ENCODE results near the gene PCNT. TPM values are rescaled to one million over a fixed set of nuclear protein-coding genes. Genes with fewer than 3 reads are reported as not detected.
A peak's percentile ranks its signal among the peaks of the same experiment; 100 is the strongest.

The PCNT gene
- total and polyA plus RNA-seq, 2 of the 8 experiments (the other 6 are each of a cell fraction or from before 2014, with no cell fraction given), result 9.9 to 45.1 TPM

GRCh38 chr21:46394595-46395104, 70.7 kb downstream of the PCNT start:
- Histone ChIP-seq H2BK15ac (ENCODE audit: low read length) (no peak overlapping the region), H3K23me2 (ENCODE audit: low read depth, low read length) (no peaks in the 10 kb centered on the region), H2BK20ac (ENCODE audit: low read length) (no peak overlapping the region), H3K27ac (ENCODE audit: low read depth, low read length) (no peak overlapping the region), H3K14ac (ENCODE audit: insufficient read length) (no peak overlapping the region), H3K9ac (replicated peaks in 1 of 4; ENCODE audit: extremely low read depth in 1 of 4, low read depth in 3 of 4, low read length in 3 of 4) (no peak overlapping the region), H3K36me3 (ENCODE audit: control insufficient read depth in 2 of 4, insufficient read depth in 4 of 4, low read length in 3 of 4) (peaks cover 6 to 23% (median 13%) of the 10 kb centered on the region in 4 experiments; a peak in 7 of 8 replicates), H2AFZ (ENCODE audit: low read length) (no peak overlapping the region), H3K4me1 (replicated peaks in 1 of 4; ENCODE audit: control insufficient read depth in 3 of 4, insufficient read depth in 4 of 4, low read length in 3 of 4) (no peaks in the 10 kb centered on the region), H3K4ac (replicated peaks; ENCODE audit: insufficient read length, low read depth, low read length) (no peak overlapping the region), H4K5ac (ENCODE audit: insufficient read length, low read depth, low read length) (no peak overlapping the region), H4K8ac (ENCODE audit: extremely low read depth, insufficient read depth, low read length) (no peak overlapping the region), H3K18ac (ENCODE audit: extremely low read depth, low read length) (no peak overlapping the region), H2BK5ac (ENCODE audit: low read depth, low read length) (0 out of 2 replicates have a peak overlapping the region, but pooled peaks have one; percentile 55), H3K79me2 (ENCODE audit: control insufficient read depth in 1 of 2, insufficient read depth in 2 of 2, low read length in 2 of 2) (no peaks in the 10 kb centered on the region), H3K9me3 (ENCODE audit: insufficient read depth in 2 of 2, low read depth in 1 of 2, low read length in 1 of 2) (no peaks in the 10 kb centered on the region), H2BK12ac (ENCODE audit: low read depth, low read length) (no peak overlapping the region), H3K79me1 (ENCODE audit: low read depth, low read length) (no peaks in the 10 kb centered on the region; the same call in 1 of the 2 replicates), H3K56ac (replicated peaks; ENCODE audit: insufficient read length, low read depth, low read length) (no peak overlapping the region), H4K20me1 (replicated peaks in 1 of 2; ENCODE audit: control insufficient read depth in 1 of 2, insufficient read depth in 2 of 2, low read length in 2 of 2) (peaks cover 0 to 3% of the 10 kb centered on the region in 2 experiments), H3K23ac (ENCODE audit: insufficient read length) (no peak overlapping the region), H2BK120ac (replicated peaks; ENCODE audit: low read depth, low read length) (no peak overlapping the region), H4K91ac (replicated peaks; ENCODE audit: insufficient read length, low read length) (no peak overlapping the region), H3K4me3 (ENCODE audit: extremely low read depth in 1 of 4, insufficient read depth in 2 of 4, low read depth in 3 of 4, low read length in 4 of 4) (no peak overlapping the region), H3K27me3 (replicated peaks in 1 of 4; ENCODE audit: control insufficient read depth in 3 of 4, extremely low read depth in 1 of 4, insufficient read depth in 3 of 4, low read length in 3 of 4) (no peaks in the 10 kb centered on the region), H2AK5ac (ENCODE audit: low read depth, low read length) (no peak overlapping the region), H3K4me2 (ENCODE audit: insufficient read depth in 1 of 2, low read depth in 2 of 2, low read length in 2 of 2) (no peak overlapping the region)
- ChIA-PET CTCF (ENCODE audit: partially characterized antibody) (no interaction called here), POLR2A (ENCODE audit: partially characterized antibody) (no interaction called here)
- DNase-seq (ENCODE audit: low read depth in 1 of 2, low spot score in 2 of 2) (no peak), FAIRE-seq (no peak)
- WGBS, 2 experiments (ENCODE audit: extremely low coverage in 1 of 2, insufficient coverage in 1 of 2, insufficient read length in 1 of 2, insufficient replicate concordance in 2 of 2, low coverage in 1 of 2, low lambda C conversion rate in 2 of 2, missing lambda C conversion rate in 1 of 2), result 92% methylated on average over 13 of the region's 13 CpGs; no CpG with 5 or more reads in 1 of the 2 experiments
- no peak for TF ChIP-seq RNF2 (IDR thresholded peaks at IDR 0.05; ENCODE audit: borderline replicate concordance, low read depth, low read length, missing control alignments, poor library complexity, severe bottlenecking)
- no peak for TF ChIP-seq PHF8 (conservative IDR thresholded peaks at IDR 0.05; ENCODE audit: low read depth, low read length)
- TF ChIP-seq USF2 (IDR thresholded peaks at IDR 0.05; ENCODE audit: low read length), result no peak
- TF ChIP-seq SAP30 (IDR thresholded peaks at IDR 0.05; ENCODE audit: insufficient read depth, insufficient replicate concordance, low read length), result no peak
- no peak for TF ChIP-seq ZNF274 (IDR thresholded peaks at IDR 0.05; ENCODE audit: borderline replicate concordance, extremely low read depth, low read length)
- no peak for TF ChIP-seq KDM4A (IDR thresholded peaks at IDR 0.05; ENCODE audit: low read depth, low read length, severe bottlenecking)
- no peak for TF ChIP-seq FOSL1 (IDR thresholded peaks at IDR 0.05; ENCODE audit: insufficient read depth, low read depth, low read length)
- no peak for TF ChIP-seq CBX5 (IDR thresholded peaks at IDR 0.05; ENCODE audit: low read depth, low read length)
- TF ChIP-seq E2F6 (IDR thresholded peaks at IDR 0.05), result no peak
- TF ChIP-seq ATF3 (IDR thresholded peaks at IDR 0.05; ENCODE audit: insufficient read depth, low read depth, low read length), result no peak
